ENCODE results near the gene PDIK1L.

PDIK1L gene

GRCh38 chr1:26158908-26159742, 47.5 kb downstream of the PDIK1L start, which contains the start of gene FAM110D:
TSS of gene FAM110D (plus strand) at chr1:26159079. CDS start at chr1:26161292, 2,213 bp downstream.
- Histone ChIP-seq H3K27ac (ENCODE audit: low read depth, low read length) (no peak within 1 kb of the TSS), H3K4me3 (ENCODE audit: low read depth, low read length) (no peak within 1 kb of the TSS), H3K36me3 (ENCODE audit: control insufficient read depth, insufficient read depth, low read length) (no peaks in the 10 kb centered on the region), H3K4me1 (ENCODE audit: control insufficient read depth, insufficient read depth, low read length) (peaks cover 46% of the 10 kb centered on the region), H3K9ac (ENCODE audit: low read depth, low read length) (no peak within 1 kb of the TSS), H3K9me3 (ENCODE audit: control insufficient read depth, insufficient read depth, low read length) (no peaks in the 10 kb centered on the region), H3K27me3 (ENCODE audit: control insufficient read depth, insufficient read depth, low read length) (peaks cover 97% of the 10 kb centered on the region)

GRCh38 chr1:26159743-26160039, 48.1 kb downstream of the PDIK1L start:
- Histone ChIP-seq H3K36me3 (ENCODE audit: control insufficient read depth, insufficient read depth, low read length) (no peaks in the 10 kb centered on the region), H3K9me3 (ENCODE audit: control insufficient read depth, insufficient read depth, low read length) (no peaks in the 10 kb centered on the region), H3K4me3 (ENCODE audit: low read depth, low read length) (no peak overlapping the region), H3K4me1 (ENCODE audit: control insufficient read depth, insufficient read depth, low read length) (peaks cover 43% of the 10 kb centered on the region), H3K9ac (ENCODE audit: low read depth, low read length) (no peak overlapping the region), H3K27ac (ENCODE audit: low read depth, low read length) (no peak overlapping the region), H3K27me3 (ENCODE audit: control insufficient read depth, insufficient read depth, low read length) (peaks cover 91% of the 10 kb centered on the region)

- Histone ChIP-seq H3K36me3 (ENCODE audit: control insufficient read depth, insufficient read depth, low read length) (no peaks in the 10 kb centered on the region), H3K4me1 (ENCODE audit: control insufficient read depth, insufficient read depth, low read length) (peaks cover 40% of the 10 kb centered on the region), H3K27ac (ENCODE audit: low read depth, low read length) (no peak overlapping the region), H3K27me3 (ENCODE audit: control insufficient read depth, insufficient read depth, low read length) (peaks cover 88% of the 10 kb centered on the region), H3K4me3 (ENCODE audit: low read depth, low read length) (peak overlapping the region; percentile 58; the same call in 1 of the 2 replicates), H3K9me3 (ENCODE audit: control insufficient read depth, insufficient read depth, low read length) (no peaks in the 10 kb centered on the region), H3K9ac (ENCODE audit: low read depth, low read length) (no peak overlapping the region)
Observed at GRCh38 chr1:26160527-26161414, 49.1 kb downstream of the PDIK1L start.

GRCh38 chr1:26161415-26162219, 50.0 kb downstream of the PDIK1L start:
- Histone ChIP-seq H3K36me3 (ENCODE audit: control insufficient read depth, insufficient read depth, low read length) (no peaks in the 10 kb centered on the region), H3K4me1 (ENCODE audit: control insufficient read depth, insufficient read depth, low read length) (peaks cover 32% of the 10 kb centered on the region), H3K4me3 (ENCODE audit: low read depth, low read length) (peak overlapping the region; percentile 58), H3K27me3 (ENCODE audit: control insufficient read depth, insufficient read depth, low read length) (peaks cover 80% of the 10 kb centered on the region), H3K27ac (ENCODE audit: low read depth, low read length) (no peak overlapping the region), H3K9ac (ENCODE audit: low read depth, low read length) (0 out of 2 replicates have a peak overlapping the region, but pooled peaks have one; percentile 32), H3K9me3 (ENCODE audit: control insufficient read depth, insufficient read depth, low read length) (no peaks in the 10 kb centered on the region)

- Histone ChIP-seq H3K4me3 (ENCODE audit: low read depth, low read length) (peak overlapping the region; percentile 58), H3K9ac (ENCODE audit: low read depth, low read length) (no peak overlapping the region), H3K27ac (ENCODE audit: low read depth, low read length) (no peak overlapping the region), H3K4me1 (ENCODE audit: control insufficient read depth, insufficient read depth, low read length) (peaks cover 27% of the 10 kb centered on the region), H3K27me3 (ENCODE audit: control insufficient read depth, insufficient read depth, low read length) (peaks cover 74% of the 10 kb centered on the region), H3K36me3 (ENCODE audit: control insufficient read depth, insufficient read depth, low read length) (no peaks in the 10 kb centered on the region), H3K9me3 (ENCODE audit: control insufficient read depth, insufficient read depth, low read length) (no peaks in the 10 kb centered on the region)
Observed at GRCh38 chr1:26162220-26162709, 50.6 kb downstream of the PDIK1L start.

- no peak overlapping the region; the same call in 1 of the 2 replicates for H3K4me3 ChIP-seq (ENCODE audit: low read depth, low read length)
- no peak overlapping the region for H3K9ac ChIP-seq (ENCODE audit: low read depth, low read length)
- no peaks in the 10 kb centered on the region for H3K36me3 ChIP-seq (ENCODE audit: control insufficient read depth, insufficient read depth, low read length)
- peaks cover 60% of the 10 kb centered on the region for H3K27me3 ChIP-seq (ENCODE audit: control insufficient read depth, insufficient read depth, low read length)
- peaks cover 27% of the 10 kb centered on the region for H3K4me1 ChIP-seq (ENCODE audit: control insufficient read depth, insufficient read depth, low read length)
- no peaks in the 10 kb centered on the region for H3K9me3 ChIP-seq (ENCODE audit: control insufficient read depth, insufficient read depth, low read length)
- H3K27ac ChIP-seq (ENCODE audit: low read depth, low read length), result no peak overlapping the region
Observed at GRCh38 chr1:26163684-26164035, 52.0 kb downstream of the PDIK1L start.

GRCh38 chr1:26164036-26164860, 52.6 kb downstream of the PDIK1L start:
- Histone ChIP-seq H3K9ac (ENCODE audit: low read depth, low read length) (no peak overlapping the region), H3K27ac (ENCODE audit: low read depth, low read length) (peak overlapping the region; percentile 35), H3K36me3 (ENCODE audit: control insufficient read depth, insufficient read depth, low read length) (no peaks in the 10 kb centered on the region), H3K9me3 (ENCODE audit: control insufficient read depth, insufficient read depth, low read length) (no peaks in the 10 kb centered on the region), H3K4me1 (ENCODE audit: control insufficient read depth, insufficient read depth, low read length) (peaks cover 24% of the 10 kb centered on the region), H3K27me3 (ENCODE audit: control insufficient read depth, insufficient read depth, low read length) (peaks cover 54% of the 10 kb centered on the region), H3K4me3 (ENCODE audit: low read depth, low read length) (peak overlapping the region; percentile 57)

GRCh38 chr1:26164861-26165842, 53.5 kb downstream of the PDIK1L start:
- no peaks in the 10 kb centered on the region for H3K9me3 ChIP-seq (ENCODE audit: control insufficient read depth, insufficient read depth, low read length)
- peak overlapping the region; percentile 57 for H3K4me3 ChIP-seq (ENCODE audit: low read depth, low read length)
- H3K4me1 ChIP-seq (ENCODE audit: control insufficient read depth, insufficient read depth, low read length), result peaks cover 25% of the 10 kb centered on the region
- H3K36me3 ChIP-seq (ENCODE audit: control insufficient read depth, insufficient read depth, low read length), result no peaks in the 10 kb centered on the region
- H3K27me3 ChIP-seq (ENCODE audit: control insufficient read depth, insufficient read depth, low read length), result peaks cover 47% of the 10 kb centered on the region
- H3K9ac ChIP-seq (ENCODE audit: low read depth, low read length), result no peak overlapping the region
- peak overlapping the region; percentile 35 for H3K27ac ChIP-seq (ENCODE audit: low read depth, low read length)

- peaks cover 30% of the 10 kb centered on the region for H3K27me3 ChIP-seq (ENCODE audit: control insufficient read depth, insufficient read depth, low read length)
- no peak overlapping the region for H3K27ac ChIP-seq (ENCODE audit: low read depth, low read length)
- H3K36me3 ChIP-seq (ENCODE audit: control insufficient read depth, insufficient read depth, low read length), result peaks cover 8% of the 10 kb centered on the region
- no peak overlapping the region for H3K9ac ChIP-seq (ENCODE audit: low read depth, low read length)
- H3K9me3 ChIP-seq (ENCODE audit: control insufficient read depth, insufficient read depth, low read length), result no peaks in the 10 kb centered on the region
- no peak overlapping the region for H3K4me3 ChIP-seq (ENCODE audit: low read depth, low read length)
- H3K4me1 ChIP-seq (ENCODE audit: control insufficient read depth, insufficient read depth, low read length), result peaks cover 18% of the 10 kb centered on the region
Observed at GRCh38 chr1:26166719-26167281, 55.2 kb downstream of the PDIK1L start.

All from HUES48 (cell line).